ENCODE data around the gene MED13L.
"Not testable (repeated sequence)": the region's sequence is repeated elsewhere in the genome, so short reads cannot be mapped to it uniquely, and the experiment has no call there.

The MED13L gene

DNA sequence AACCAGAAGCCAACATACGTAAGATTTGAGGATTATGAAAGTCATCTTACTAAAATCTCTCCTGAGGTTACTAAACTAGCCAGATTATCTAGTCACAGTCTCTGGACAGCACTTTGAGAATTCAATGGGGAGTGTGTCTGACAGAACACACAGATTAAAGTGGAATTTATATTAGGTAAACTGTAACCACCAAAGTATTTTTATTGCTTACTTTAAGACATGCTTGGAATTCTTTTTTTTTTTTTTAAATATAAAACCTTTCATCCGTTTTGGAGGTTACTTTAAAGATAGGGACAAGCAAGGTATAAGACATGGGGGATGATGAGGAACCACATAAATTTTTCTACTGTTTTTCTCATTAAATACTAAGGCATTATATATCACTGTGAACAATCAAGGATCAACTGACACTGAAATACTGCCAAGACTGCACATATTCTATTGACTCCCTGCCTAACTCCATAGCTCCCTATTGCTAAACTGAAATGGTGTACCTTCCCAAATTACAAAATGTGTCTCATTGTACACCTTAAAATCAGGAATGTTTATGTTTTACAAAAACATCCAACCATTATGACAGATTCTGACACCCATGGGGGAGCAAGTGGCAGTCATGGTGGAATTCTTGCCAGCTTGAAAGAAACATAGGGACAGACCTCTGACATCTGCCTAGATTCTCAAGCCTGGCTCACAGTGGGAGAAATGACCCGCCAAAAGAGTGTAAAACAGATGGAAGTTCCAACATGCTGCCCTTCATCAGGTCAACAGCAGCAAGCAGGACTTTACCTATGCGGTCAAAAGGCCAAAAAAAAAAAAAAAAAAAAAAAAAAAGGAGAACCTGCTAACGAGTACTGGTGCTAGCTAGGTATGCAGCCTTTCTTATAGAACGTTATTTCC lies 239.3 kb downstream of the MED13L start:
- Histone ChIP-seq H3K18ac (ENCODE audit: low read length) (no peak overlapping the region), H3K9ac (ENCODE audit: low read length) (no peak overlapping the region), H3K27me3 (ENCODE audit: insufficient read depth, low read length, poor library complexity) (no peaks in the 10 kb centered on the region), H3K4ac (ENCODE audit: low read depth, low read length) (no peak overlapping the region), H2BK5ac (ENCODE audit: low read length) (no peak overlapping the region), H3K36me3 (ENCODE audit: control insufficient read depth, insufficient read depth, low read length) (no peaks in the 10 kb centered on the region), H3K4me2 (ENCODE audit: low read length) (no peak overlapping the region), H4K5ac (ENCODE audit: low read length) (no peak overlapping the region), H2BK120ac (ENCODE audit: low read depth, low read length) (no peak overlapping the region), H2AK5ac (ENCODE audit: low read length) (no peak overlapping the region), H3K56ac (ENCODE audit: low read length) (no peak overlapping the region), H3K79me2 (ENCODE audit: control insufficient read depth, insufficient read depth, low read length) (no peaks in the 10 kb centered on the region), H3K79me1 (ENCODE audit: low read length) (peaks cover 15% of the 10 kb centered on the region), H3K23ac (ENCODE audit: low read length) (no peak overlapping the region), H4K8ac (ENCODE audit: low read depth, low read length) (no peak overlapping the region), H3K4me1 (ENCODE audit: control insufficient read depth, low read depth, low read length) (no peaks in the 10 kb centered on the region), H3K27ac (ENCODE audit: low read depth, low read length) (no peak overlapping the region), H2BK15ac (replicated peaks; ENCODE audit: low read depth) (no peak overlapping the region), H3K4me3 (ENCODE audit: low read length) (no peak overlapping the region)
- WGBS (ENCODE audit: extremely low coverage, insufficient coverage, low lambda C conversion rate) = no CpG with 5 or more reads among the region's 6 CpGs
- no peak for DNase-seq

- no peak overlapping the region for H3K9ac ChIP-seq (ENCODE audit: low read length)
- no peaks in the 10 kb centered on the region for H3K79me2 ChIP-seq (ENCODE audit: control insufficient read depth, insufficient read depth, low read length)
- H4K5ac ChIP-seq (ENCODE audit: low read length) = no peak overlapping the region
- no peaks in the 10 kb centered on the region for H3K36me3 ChIP-seq (ENCODE audit: control insufficient read depth, insufficient read depth, low read length)
- DNase-seq = no peak
- no peak overlapping the region for H2BK5ac ChIP-seq (ENCODE audit: low read length)
- no peak overlapping the region for H3K18ac ChIP-seq (ENCODE audit: low read length)
- H4K8ac ChIP-seq (ENCODE audit: low read depth, low read length) = no peak overlapping the region
- H3K23ac ChIP-seq (ENCODE audit: low read length) = no peak overlapping the region
- H3K27me3 ChIP-seq (ENCODE audit: insufficient read depth, low read length, poor library complexity) = no peaks in the 10 kb centered on the region
- H2BK120ac ChIP-seq (ENCODE audit: low read depth, low read length) = no peak overlapping the region
- no peak overlapping the region for H3K56ac ChIP-seq (ENCODE audit: low read length)
- no peak overlapping the region for H3K4me2 ChIP-seq (ENCODE audit: low read length)
- no CpG with 5 or more reads among the region's 3 CpGs for WGBS (ENCODE audit: extremely low coverage, insufficient coverage, low lambda C conversion rate)
- H3K79me1 ChIP-seq (ENCODE audit: low read length) = peaks cover 8% of the 10 kb centered on the region
- H3K4me3 ChIP-seq (ENCODE audit: low read length) = no peak overlapping the region
- H2AK5ac ChIP-seq (ENCODE audit: low read length) = no peak overlapping the region
- H3K4me1 ChIP-seq (ENCODE audit: control insufficient read depth, low read depth, low read length) = no peaks in the 10 kb centered on the region
- no peak overlapping the region for H3K4ac ChIP-seq (ENCODE audit: low read depth, low read length)
- no peak overlapping the region for H2BK15ac ChIP-seq (replicated peaks; ENCODE audit: low read depth)
- no peak overlapping the region for H3K27ac ChIP-seq (ENCODE audit: low read depth, low read length)
Measured at GRCh38 chr12:116033765-116034164, 243.7 kb downstream of the MED13L start.

DNA sequence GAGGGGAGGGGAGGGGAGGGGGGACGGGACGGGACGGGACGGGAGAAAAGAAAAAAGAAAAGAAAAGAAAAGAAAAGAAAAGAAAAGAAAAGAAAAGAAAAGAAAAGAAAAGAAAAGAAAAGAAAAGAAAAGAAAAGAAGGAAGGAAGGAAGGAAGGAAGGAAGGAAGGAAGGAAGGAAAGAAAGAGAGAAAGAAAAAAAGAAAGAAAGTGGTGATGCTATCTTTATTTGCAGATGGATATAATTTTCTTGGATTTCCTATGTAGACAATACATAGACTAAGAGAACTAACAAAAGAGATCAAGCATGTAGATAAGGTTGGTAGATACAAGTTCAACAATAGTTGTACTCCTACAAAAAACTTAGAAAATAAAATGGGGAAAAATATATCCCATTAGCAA lies 245.9 kb downstream of the MED13L start:
- not testable (repeated sequence) for H4K8ac ChIP-seq (ENCODE audit: low read depth, low read length); H3K27ac ChIP-seq (ENCODE audit: low read depth, low read length); H3K79me2 ChIP-seq (ENCODE audit: control insufficient read depth, insufficient read depth, low read length); H4K5ac ChIP-seq (ENCODE audit: low read length); H3K56ac ChIP-seq (ENCODE audit: low read length); H2AK5ac ChIP-seq (ENCODE audit: low read length); H3K36me3 ChIP-seq (ENCODE audit: control insufficient read depth, insufficient read depth, low read length); H3K27me3 ChIP-seq (ENCODE audit: insufficient read depth, low read length, poor library complexity); H2BK120ac ChIP-seq (ENCODE audit: low read depth, low read length); H3K79me1 ChIP-seq (ENCODE audit: low read length); H3K4me3 ChIP-seq (ENCODE audit: low read length); H2BK5ac ChIP-seq (ENCODE audit: low read length); H3K4me2 ChIP-seq (ENCODE audit: low read length); H3K4me1 ChIP-seq (ENCODE audit: control insufficient read depth, low read depth, low read length); H2BK15ac ChIP-seq (replicated peaks; ENCODE audit: low read depth); DNase-seq; H3K4ac ChIP-seq (ENCODE audit: low read depth, low read length); H3K18ac ChIP-seq (ENCODE audit: low read length); H3K23ac ChIP-seq (ENCODE audit: low read length); H3K9ac ChIP-seq (ENCODE audit: low read length)
- no CpG with 5 or more reads among the region's 4 CpGs for WGBS (ENCODE audit: extremely low coverage, insufficient coverage, low lambda C conversion rate)

DNA sequence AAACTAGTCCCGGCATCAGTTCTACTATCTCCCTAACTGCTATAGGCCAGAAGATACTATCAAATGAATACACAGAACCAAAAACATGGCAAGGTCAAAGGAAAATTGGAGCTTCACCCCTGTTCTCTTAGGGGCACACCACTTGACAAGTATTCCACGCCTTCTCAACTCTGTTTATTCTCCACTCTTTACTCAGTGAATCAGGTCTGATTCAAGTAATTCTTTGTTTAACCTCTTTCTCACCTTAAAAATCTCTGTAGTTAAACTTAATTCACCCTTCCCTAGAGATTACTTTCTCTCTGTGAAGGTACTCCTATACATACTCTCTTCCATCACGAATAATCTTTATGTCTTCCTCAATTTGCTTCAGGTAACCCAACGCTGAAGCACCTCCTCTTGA lies 248.9 kb downstream of the MED13L start:
- Histone ChIP-seq H3K9ac (ENCODE audit: low read length) (no peak overlapping the region), H2BK5ac (ENCODE audit: low read length) (no peak overlapping the region), H3K56ac (ENCODE audit: low read length) (no peak overlapping the region), H3K27me3 (ENCODE audit: insufficient read depth, low read length, poor library complexity) (no peaks in the 10 kb centered on the region), H3K23ac (ENCODE audit: low read length) (no peak overlapping the region), H3K79me1 (ENCODE audit: low read length) (peaks cover 3% of the 10 kb centered on the region), H3K18ac (ENCODE audit: low read length) (no peak overlapping the region), H2BK15ac (replicated peaks; ENCODE audit: low read depth) (no peak overlapping the region), H2BK120ac (ENCODE audit: low read depth, low read length) (no peak overlapping the region), H4K8ac (ENCODE audit: low read depth, low read length) (no peak overlapping the region), H3K4ac (ENCODE audit: low read depth, low read length) (no peak overlapping the region), H3K27ac (ENCODE audit: low read depth, low read length) (no peak overlapping the region), H3K4me3 (ENCODE audit: low read length) (no peak overlapping the region), H4K5ac (ENCODE audit: low read length) (no peak overlapping the region), H3K79me2 (ENCODE audit: control insufficient read depth, insufficient read depth, low read length) (peaks cover 3% of the 10 kb centered on the region), H2AK5ac (ENCODE audit: low read length) (no peak overlapping the region), H3K4me2 (ENCODE audit: low read length) (no peak overlapping the region), H3K4me1 (ENCODE audit: control insufficient read depth, low read depth, low read length) (no peaks in the 10 kb centered on the region), H3K36me3 (ENCODE audit: control insufficient read depth, insufficient read depth, low read length) (no peaks in the 10 kb centered on the region)
- no CpG with 5 or more reads among the region's 4 CpGs for WGBS (ENCODE audit: extremely low coverage, insufficient coverage, low lambda C conversion rate)
- no peak for DNase-seq

DNA sequence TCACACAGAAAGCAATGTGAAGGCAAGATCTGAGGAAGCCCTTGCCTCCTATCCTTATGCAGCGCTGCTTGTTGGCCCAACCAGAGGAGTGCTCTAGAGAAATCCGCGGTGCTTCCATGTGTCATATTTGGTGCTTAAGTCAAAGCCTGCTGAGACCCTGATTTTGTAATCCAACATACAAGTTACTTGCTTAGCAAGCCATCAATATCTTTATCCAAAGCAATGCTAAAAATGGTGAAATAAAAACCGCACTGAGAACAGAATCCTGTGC lies 250.0 kb downstream of the MED13L start:
- H3K4me1 ChIP-seq (ENCODE audit: control insufficient read depth, low read depth, low read length) = no peaks in the 10 kb centered on the region
- peaks cover 3% of the 10 kb centered on the region for H3K79me2 ChIP-seq (ENCODE audit: control insufficient read depth, insufficient read depth, low read length)
- no peak overlapping the region for H4K5ac ChIP-seq (ENCODE audit: low read length)
- H3K9ac ChIP-seq (ENCODE audit: low read length) = no peak overlapping the region
- no peak overlapping the region for H2AK5ac ChIP-seq (ENCODE audit: low read length)
- no peak overlapping the region for H3K27ac ChIP-seq (ENCODE audit: low read depth, low read length)
- H3K18ac ChIP-seq (ENCODE audit: low read length) = no peak overlapping the region
- no peak overlapping the region for H3K4me2 ChIP-seq (ENCODE audit: low read length)
- no peak overlapping the region for H3K23ac ChIP-seq (ENCODE audit: low read length)
- H2BK120ac ChIP-seq (ENCODE audit: low read depth, low read length) = no peak overlapping the region
- no peak overlapping the region for H3K4me3 ChIP-seq (ENCODE audit: low read length)
- H3K56ac ChIP-seq (ENCODE audit: low read length) = no peak overlapping the region
- no peak overlapping the region for H3K4ac ChIP-seq (ENCODE audit: low read depth, low read length)
- no peak overlapping the region for H2BK15ac ChIP-seq (replicated peaks; ENCODE audit: low read depth)
- no peak for DNase-seq
- no peak overlapping the region for H2BK5ac ChIP-seq (ENCODE audit: low read length)
- no peak overlapping the region for H4K8ac ChIP-seq (ENCODE audit: low read depth, low read length)
- H3K36me3 ChIP-seq (ENCODE audit: control insufficient read depth, insufficient read depth, low read length) = no peaks in the 10 kb centered on the region
- WGBS (ENCODE audit: extremely low coverage, insufficient coverage, low lambda C conversion rate) = no CpG with 5 or more reads among the region's 4 CpGs
- H3K27me3 ChIP-seq (ENCODE audit: insufficient read depth, low read length, poor library complexity) = no peaks in the 10 kb centered on the region
- peaks cover 6% of the 10 kb centered on the region for H3K79me1 ChIP-seq (ENCODE audit: low read length)
